ENCODE results near the gene KCNB1.

Gene KCNB1

GRCh38 chr20:49466114-49466912 lies 16.2 kb downstream of the KCNB1 start:
- DNase-seq, result no peak

- DNase-seq, result no peak
Observed at GRCh38 chr20:49464556-49464955, 17.9 kb downstream of the KCNB1 start.

- no peak for DNase-seq
Observed at GRCh38 chr20:49462626-49463025, 19.8 kb downstream of the KCNB1 start.

GRCh38 chr20:49461894-49462620 lies 20.4 kb downstream of the KCNB1 start:
- DNase-seq, result no peak

- no peak for DNase-seq
Observed at GRCh38 chr20:49460916-49461315, 21.6 kb downstream of the KCNB1 start.

GRCh38 chr20:49460131-49460530 lies 22.3 kb downstream of the KCNB1 start:
- DNase-seq, result no peak

GRCh38 chr20:49459684-49460083 lies 22.8 kb downstream of the KCNB1 start:
- DNase-seq, result no peak

GRCh38 chr20:49457444-49457843 lies 25.0 kb downstream of the KCNB1 start:
- no peak for DNase-seq

- DNase-seq, result no peak
Observed at GRCh38 chr20:49456646-49457045, 25.8 kb downstream of the KCNB1 start.

GRCh38 chr20:49455691-49456090 lies 26.8 kb downstream of the KCNB1 start:
- no peak for DNase-seq

GRCh38 chr20:49452011-49452482 lies 30.4 kb downstream of the KCNB1 start:
- no peak for DNase-seq

GRCh38 chr20:49450281-49450721 lies 32.2 kb downstream of the KCNB1 start:
- no peak for DNase-seq

- DNase-seq, result no peak
Observed at GRCh38 chr20:49448917-49449316, 33.6 kb downstream of the KCNB1 start.

- DNase-seq, result no peak
Observed at GRCh38 chr20:49447946-49448809, 34.3 kb downstream of the KCNB1 start.

GRCh38 chr20:49447364-49447763 lies 35.1 kb downstream of the KCNB1 start:
- DNase-seq, result no peak

- no peak for DNase-seq
Observed at GRCh38 chr20:49446808-49447207, 35.7 kb downstream of the KCNB1 start.

GRCh38 chr20:49446080-49446479 lies 36.4 kb downstream of the KCNB1 start:
- no peak for DNase-seq

GRCh38 chr20:49445176-49445575 lies 37.3 kb downstream of the KCNB1 start:
- DNase-seq, result no peak

- no peak for DNase-seq
Observed at GRCh38 chr20:49444553-49444990, 37.9 kb downstream of the KCNB1 start.

GRCh38 chr20:49437057-49437456 lies 45.4 kb downstream of the KCNB1 start:
- no peak for DNase-seq

- no peak for DNase-seq
Observed at GRCh38 chr20:49435639-49436038, 46.8 kb downstream of the KCNB1 start.

- no peak for DNase-seq
Observed at GRCh38 chr20:49433333-49433732, 49.1 kb downstream of the KCNB1 start.

- DNase-seq, result no peak
Observed at GRCh38 chr20:49432550-49432949, 49.9 kb downstream of the KCNB1 start.
